NCI-H526 treated with DMSO at 0.1 percent for 48 hours (cell line): ENCODE results near the gene RNF34.

Experiments
- DNase-seq: peaks from one replicate; lab custom pipeline; 2025; lab: John Stamatoyannopoulos, UW

The RNF34 gene

DNA sequence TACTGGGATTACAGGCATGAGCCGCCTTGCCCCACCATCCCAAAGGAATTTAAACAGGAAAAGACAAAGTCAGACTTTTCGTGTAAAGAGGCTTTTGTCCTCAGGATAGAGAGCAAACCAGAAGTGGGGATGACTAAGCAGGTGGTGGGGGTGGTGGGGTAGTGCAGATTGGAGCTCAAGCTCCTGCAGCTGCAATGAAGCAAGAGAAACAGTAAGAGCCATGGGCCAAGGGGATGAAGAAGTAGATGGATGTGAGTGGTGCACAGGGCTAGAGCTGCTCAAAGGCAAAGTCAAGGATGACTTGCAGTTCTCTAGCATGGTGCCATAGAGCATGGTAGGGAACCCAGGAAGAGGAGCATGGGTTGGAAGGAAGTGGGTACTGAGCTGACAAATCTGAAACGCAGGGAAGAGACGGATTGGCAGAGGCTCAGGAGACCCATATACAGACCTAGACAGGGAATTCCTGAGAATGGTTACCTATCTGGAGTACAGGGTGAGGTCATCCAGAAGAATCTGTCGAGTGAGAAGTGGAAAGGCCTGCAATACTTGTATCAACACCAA is 11.4 kb upstream of the RNF34 start:
- no peak for DNase-seq

DNA sequence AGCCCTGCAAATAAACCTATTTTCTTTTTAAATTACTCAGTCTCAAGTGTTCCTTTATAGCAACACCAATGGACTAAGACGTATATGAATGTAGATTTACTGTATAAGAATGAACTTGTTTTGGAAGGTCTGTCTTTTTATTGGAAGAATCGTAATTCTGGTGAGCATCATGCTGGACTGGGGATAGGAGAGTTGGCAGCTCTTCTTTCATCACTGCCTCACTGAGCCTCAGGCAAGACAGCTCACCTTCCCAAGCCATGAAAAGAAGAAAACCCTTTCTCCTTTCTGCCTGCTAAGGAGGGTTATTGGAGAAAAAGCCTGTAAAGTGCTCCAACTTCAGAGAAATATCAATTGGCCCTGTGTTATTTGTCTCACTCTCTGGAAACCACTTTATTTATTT is 9.1 kb upstream of the RNF34 start:
- DNase-seq = no peak

DNA sequence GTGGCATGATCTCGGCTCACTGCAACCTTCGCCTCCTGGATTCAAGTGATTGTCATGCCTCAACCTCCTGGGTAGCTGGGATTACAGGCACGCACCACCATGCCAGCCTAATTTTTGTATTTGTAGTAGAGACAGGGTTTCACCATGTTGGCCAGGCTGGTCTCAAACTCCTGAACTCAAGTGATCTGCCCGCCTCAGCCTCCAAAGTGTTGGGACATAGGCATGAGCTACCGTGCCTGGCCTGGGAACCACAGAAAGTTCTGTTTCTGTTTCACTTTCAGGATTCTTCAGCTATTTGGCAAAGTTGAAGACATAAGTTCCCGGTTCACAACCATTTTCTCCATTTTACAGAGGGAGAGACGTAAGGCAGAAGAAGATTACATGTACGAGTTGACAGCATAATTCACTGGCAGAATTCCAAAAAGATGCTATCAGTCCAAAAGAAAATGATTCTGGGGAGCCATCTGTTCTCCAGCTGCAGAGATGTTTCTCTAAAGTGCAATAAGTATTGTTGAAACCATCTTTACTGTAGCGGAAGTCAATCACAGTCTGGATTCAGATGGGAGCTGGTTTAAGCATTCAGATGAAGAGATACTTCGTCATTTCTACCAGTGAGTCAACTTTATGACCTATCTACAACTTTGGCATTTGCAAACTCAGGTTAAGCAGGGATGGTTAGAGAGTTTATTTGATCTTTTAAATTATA is 8.1 kb upstream of the RNF34 start:
- no peak for DNase-seq

- no peak for DNase-seq
These were observed 7.6 kb upstream of the RNF34 start for GRCh38 chr12:121392325-121392716.

DNA sequence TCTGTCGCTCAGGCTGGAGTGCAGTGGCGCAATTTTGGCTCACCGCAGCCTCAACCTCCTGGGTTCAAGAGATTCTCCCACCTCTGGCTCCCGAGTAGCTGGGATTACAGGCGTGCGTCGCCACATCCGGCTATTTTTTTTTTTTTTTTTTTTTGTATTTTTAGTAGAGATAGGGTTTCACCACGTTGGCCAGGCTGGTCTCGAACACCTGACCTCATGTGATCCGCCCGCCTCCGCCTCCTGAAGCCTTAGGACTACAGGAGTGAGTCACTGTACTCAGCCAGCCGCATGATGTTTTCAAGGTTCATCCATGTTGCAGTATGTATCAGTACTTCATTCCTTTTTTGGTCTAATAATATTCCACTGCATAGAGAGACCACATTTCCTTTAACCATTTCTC is 2.4 kb upstream of the RNF34 start:
- no peak for DNase-seq

GRCh38 chr12:121398355-121398754 is 1.6 kb upstream of the RNF34 start:
- DNase-seq = no peak

GRCh38 chr12:121400332-121401139 is 618 bp downstream of the RNF34 start:
- no peak for DNase-seq

DNA sequence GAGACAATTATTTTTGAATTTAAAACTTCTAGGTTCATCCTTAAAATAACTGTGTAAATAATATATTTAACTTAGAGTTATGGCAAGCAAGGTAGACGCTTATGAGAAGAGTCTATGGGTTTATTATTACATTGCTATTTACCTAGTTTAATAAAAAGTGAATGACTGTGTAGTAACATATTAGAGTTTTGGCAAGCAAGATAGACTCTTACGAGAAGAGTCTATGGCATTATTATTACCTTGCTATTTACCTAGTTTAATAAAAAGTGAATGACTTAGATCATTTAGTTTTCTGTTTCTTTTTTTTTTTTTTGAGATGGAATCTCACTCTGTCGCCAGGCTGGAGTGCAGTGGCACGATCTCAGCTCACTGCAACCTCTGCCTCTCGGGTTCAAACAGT is 3.8 kb downstream of the RNF34 start:
- DNase-seq = no peak

- DNase-seq = peak; percentile 22
These were observed 4.8 kb downstream of the RNF34 start for GRCh38 chr12:121404734-121405133.

- DNase-seq = no peak
These were observed 5.3 kb downstream of the RNF34 start for GRCh38 chr12:121405211-121405610.

DNA sequence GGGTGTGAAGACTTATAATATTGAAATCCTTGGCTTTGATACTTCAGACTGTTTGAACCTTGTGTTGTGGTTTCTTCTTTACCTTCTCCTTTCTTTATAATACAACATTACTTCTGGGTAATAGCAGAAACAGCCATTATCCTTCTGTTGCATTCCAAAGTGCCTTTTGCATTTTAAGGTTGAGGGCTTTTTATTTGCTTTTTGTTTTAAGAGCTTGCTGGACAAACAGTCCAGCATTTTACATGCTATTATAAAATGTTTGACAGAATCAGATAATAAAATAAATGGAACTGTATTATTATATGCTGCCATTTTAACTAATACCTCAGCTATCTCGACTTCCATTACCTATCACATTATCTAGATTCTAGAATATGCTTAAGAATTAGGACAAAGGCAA is 14.0 kb downstream of the RNF34 start:
- no peak for DNase-seq

- DNase-seq = no peak
These were observed 17.9 kb downstream of the RNF34 start for GRCh38 chr12:121417847-121418246.

DNA sequence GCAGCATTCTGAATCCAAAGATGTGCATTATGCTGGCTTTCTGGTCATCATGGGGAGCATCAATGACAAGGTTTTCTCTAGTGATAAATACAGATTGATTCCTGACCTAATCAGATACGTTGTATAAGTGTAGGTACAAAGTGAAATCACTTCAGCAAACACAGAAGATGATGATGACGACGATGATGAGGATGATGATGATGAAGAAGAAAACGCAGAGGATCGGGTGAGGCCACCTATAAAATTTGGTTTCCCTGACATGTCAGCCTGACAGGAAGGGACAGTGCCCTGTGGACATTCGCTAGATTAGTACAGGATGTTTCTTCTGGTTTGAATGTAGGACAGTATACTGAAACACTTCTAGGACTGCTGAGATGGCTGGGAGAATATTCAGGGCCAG is 20.2 kb downstream of the RNF34 start:
- no peak for DNase-seq

- no peak for DNase-seq
These were observed 23.3 kb downstream of the RNF34 start for GRCh38 chr12:121423253-121423652.

- DNase-seq = no peak
These were observed 24.0 kb downstream of the RNF34 start for GRCh38 chr12:121423682-121424623.

DNA sequence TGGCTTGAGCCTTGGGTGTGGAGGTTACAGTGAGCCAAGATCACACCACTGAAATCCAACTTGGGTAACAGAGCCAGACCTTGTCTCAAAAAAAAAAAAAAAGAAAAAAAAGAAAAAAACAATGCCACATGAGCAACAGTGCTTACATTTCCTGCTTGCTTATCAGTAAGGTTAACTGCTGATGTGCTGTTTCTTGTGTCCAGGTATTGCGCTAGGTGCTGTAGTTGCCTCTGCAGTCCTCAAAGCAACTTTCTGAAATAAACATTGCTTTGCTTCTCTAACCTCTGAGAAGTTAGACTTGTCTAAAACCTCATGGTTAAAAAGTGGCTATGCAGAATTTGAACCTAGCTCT is 24.7 kb downstream of the RNF34 start:
- no peak for DNase-seq

DNA sequence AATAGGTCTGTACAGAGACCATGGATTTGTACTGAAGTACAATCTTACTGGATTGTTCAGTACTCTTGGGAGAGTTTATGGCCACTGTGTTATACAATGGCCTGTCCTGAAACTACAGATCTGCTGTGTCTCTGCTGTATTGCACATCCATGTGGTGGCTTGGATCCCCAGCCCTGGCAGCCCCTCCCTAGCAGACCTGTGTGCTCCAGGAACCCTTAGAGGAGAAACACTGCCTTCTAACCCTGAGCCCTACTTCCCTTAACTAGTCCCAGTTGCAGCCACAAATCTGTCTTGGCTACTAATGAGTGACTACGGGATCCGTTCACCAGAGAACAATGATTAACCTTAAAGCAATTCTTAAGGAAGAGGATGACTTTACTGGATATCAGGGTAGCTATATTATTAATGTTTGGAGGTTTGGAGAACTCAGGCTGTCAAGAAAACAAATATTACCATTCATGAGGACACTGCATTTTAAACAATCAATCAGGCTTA is 27.7 kb downstream of the RNF34 start:
- no peak for DNase-seq

GRCh38 chr12:121428883-121429282 is 29.0 kb downstream of the RNF34 start:
- DNase-seq = no peak

DNA sequence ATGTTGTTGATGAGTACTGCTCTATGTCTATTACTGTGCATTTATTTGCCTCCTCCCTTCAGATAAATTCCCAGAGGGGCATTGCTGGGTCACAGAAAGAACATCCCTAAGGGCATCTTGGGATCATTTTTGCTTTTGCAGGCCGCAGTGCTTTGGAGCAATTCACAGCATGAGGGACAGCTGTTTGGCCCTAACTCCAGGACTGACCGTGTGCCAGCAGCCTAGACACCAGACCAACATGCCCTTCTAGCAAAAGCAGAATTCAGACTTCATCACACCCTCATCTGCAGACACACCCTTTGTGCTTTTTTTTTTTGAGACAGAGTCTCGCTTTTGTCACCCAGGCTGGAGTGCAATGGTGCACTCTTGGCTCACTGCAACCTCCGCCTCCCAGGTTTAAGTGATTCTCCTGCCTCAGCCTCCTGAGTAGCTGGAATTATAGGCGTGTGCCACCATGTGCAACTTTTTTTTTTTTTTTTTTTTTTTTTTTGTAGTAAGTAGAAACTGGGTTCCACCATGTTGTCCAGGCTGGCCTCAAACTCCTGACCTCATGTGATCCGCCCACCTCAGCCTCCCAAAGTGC is 31.0 kb downstream of the RNF34 start:
- DNase-seq = no peak

DNA sequence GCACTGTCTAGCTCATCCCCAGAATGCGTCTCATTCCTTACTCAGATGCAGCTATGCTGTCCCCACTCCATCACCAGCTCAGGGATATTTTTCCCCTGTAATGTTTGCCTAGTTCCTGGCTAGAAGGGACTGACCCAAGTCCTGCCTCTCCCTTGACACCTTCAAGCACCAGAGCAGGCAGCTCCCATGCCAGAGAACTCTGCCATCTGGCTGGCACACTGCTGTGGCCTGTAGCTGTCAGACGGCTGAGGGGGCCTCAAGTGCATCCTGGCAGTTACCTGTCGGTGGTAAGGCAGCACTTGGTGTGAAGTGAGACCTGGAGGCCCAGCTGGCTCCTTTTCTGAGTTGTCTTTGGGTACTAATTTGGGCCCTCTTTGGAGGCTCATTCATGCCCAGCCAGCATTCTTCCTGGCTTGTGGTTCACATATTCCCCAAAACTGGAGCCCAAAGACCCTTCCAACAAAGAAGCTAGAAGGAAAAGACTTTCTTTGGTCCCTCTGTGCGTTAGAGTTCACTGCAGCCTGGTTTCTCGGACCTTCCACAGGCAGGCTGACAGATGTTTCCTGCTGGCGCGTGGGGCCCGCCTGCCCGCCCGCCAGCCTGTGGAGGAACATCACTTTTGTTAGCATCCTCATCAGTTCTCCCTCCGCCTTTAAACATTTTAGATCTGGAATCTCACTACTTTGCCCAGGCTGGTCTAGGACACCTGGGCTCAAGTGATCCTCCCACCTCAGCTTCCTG is 33.0 kb downstream of the RNF34 start:
- no peak for DNase-seq

DNA sequence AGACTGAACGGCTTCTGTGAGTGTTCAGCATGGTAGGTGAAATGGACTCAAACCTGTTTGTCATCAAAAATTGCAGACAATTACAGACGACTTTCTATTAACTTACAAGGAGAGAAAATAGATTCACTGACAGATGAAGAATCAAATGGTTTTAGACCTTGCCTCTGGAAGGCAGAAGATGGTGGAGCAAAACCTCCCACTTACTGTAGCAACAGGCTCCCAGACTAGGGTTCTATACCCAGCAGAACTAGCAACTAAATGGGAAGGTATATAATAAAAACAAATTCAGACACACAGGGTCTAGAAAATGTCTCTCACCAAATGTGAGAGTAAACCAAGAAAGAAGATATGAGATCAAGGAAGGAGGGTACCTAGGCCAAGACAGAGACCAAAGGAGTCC is 36.8 kb downstream of the RNF34 start:
- DNase-seq = no peak
